HCT116 (cell line): ENCODE data around the gene POM121C.
A peak's percentile ranks its signal among the peaks of the same experiment; 100 is the strongest.

ENCODE experiments used
- ATF3 ChIP-seq: IDR thresholded peaks from 2 replicates; pipeline ENCODE4 v1.6.1; 2012
- CEBPB ChIP-seq: IDR thresholded peaks from 2 replicates; pipeline ENCODE4 v1.6.1; 2012; ENCODE audit warnings: low read depth
- CTCF ChIP-seq, 3 experiments: fragments of 200-600 bp in 1 of 3; sonication (generic) in 1 of 3; IDR thresholded peaks in 2 of 3; conservative IDR thresholded peaks in 1 of 3; 2 replicates each; pipeline ENCODE4 v1.5.1; 2012 to 2017; ENCODE audit warnings: low read depth in 2 of 3, low read length in 2 of 3, antibody characterized with exemption in 1 of 3, borderline replicate concordance in 1 of 3, control low read depth in 1 of 3, mild to moderate bottlenecking in 1 of 3, mixed read lengths in 1 of 3, mixed run types in 1 of 3, moderate library complexity in 1 of 3; ENCODE audit not compliant: insufficient read depth in 1 of 3
- EZH2 ChIP-seq: fragments of 200-600 bp; sonication (generic); IDR thresholded peaks from 2 replicates; pipeline ENCODE4 v1.6.1; 2017; ENCODE audit warnings: antibody characterized with exemption, mixed run types
- EZH2phosphoT487 ChIP-seq: fragments of 200-600 bp; IDR thresholded peaks from 2 replicates; pipeline ENCODE4 v1.6.1; 2018; ENCODE audit warnings: antibody characterized with exemption, borderline replicate concordance
- FOSL1 ChIP-seq: IDR thresholded peaks from 2 replicates; pipeline ENCODE4 v1.6.1; 2012; ENCODE audit warnings: low read depth
- POLR2A ChIP-seq: IDR thresholded peaks from 2 replicates; pipeline ENCODE4 v1.7.0; 2011; ENCODE audit warnings: borderline replicate concordance; ENCODE audit not compliant: insufficient read depth, insufficient read length; ENCODE audit errors: extremely low read depth
- POLR2AphosphoS5 ChIP-seq: IDR thresholded peaks from 2 replicates; pipeline ENCODE4 v1.6.1; 2011; ENCODE audit warnings: mild to moderate bottlenecking, low read depth, low read length, moderate library complexity
- RAD21 ChIP-seq: IDR thresholded peaks from 2 replicates; pipeline ENCODE4 v1.6.1; 2012; ENCODE audit warnings: low read depth, mild to moderate bottlenecking
- REST ChIP-seq: IDR thresholded peaks from 2 replicates; pipeline ENCODE4 v1.6.1; 2012; ENCODE audit warnings: low read depth
- YY1 ChIP-seq: IDR thresholded peaks from 2 replicates; pipeline ENCODE4 v1.6.1; 2011; ENCODE audit warnings: low read length, low read depth, moderate library complexity, mild to moderate bottlenecking; ENCODE audit not compliant: insufficient replicate concordance; ENCODE audit errors: extremely low read depth
- ZBTB33 ChIP-seq: IDR thresholded peaks from 2 replicates; pipeline ENCODE4 v1.6.1; 2011; ENCODE audit warnings: mild to moderate bottlenecking, low read length, moderate library complexity; ENCODE audit not compliant: insufficient replicate concordance; ENCODE audit errors: extremely low read depth

GRCh38 chr7:75531359-75531821, 45.3 kb upstream of the POM121C start:
- TF ChIP-seq FOSL1 (peak; percentile 63), CTCF (IDR thresholded peaks at IDR 0.05 in 2 of 3, conservative IDR thresholded peaks at IDR 0.05 in 1 of 3; ENCODE audit: borderline replicate concordance in 1 of 3, insufficient read depth in 1 of 3, low read depth in 2 of 3, low read length in 2 of 3) (no peak), POLR2A (no peak), YY1 (no peak), EZH2 (no peak), RAD21 (no peak), CEBPB (no peak), POLR2AphosphoS5 (no peak), ATF3 (no peak), REST (no peak), ZBTB33 (no peak), EZH2phosphoT487 (no peak)
